PC-3 (cell line): Measurements from ENCODE around the gene DNAJB2. TPM values are rescaled to one million over a fixed set of nuclear protein-coding genes. Genes with fewer than 3 reads are reported as not detected.

Source experiments
- ATAC-seq: fragments of 200-7000 bp; cut with Tn5 transposase; 2 replicates; pipeline ENCODE4 v1.9.1; 2020; ENCODE audit warnings: mild to moderate bottlenecking, moderate library complexity
- BruUV-seq: library from RNA; stranded (reverse); fragments of 400-500 nt; replicated peaks from 2 replicates; lab custom pipeline; 2021; lab: Mats Ljungman, UMichigan
- CTCF ChIA-PET: fragments of 300-600 bp; sonication (Branson Sonifier 250); formaldehyde crosslinking; loops from one replicate; lab custom pipeline; 2022; ENCODE audit warnings: antibody characterized with exemption; lab: Charles Lee
- POLR2A ChIA-PET: fragments of 300-600 bp; sonication (Branson Sonifier 250); formaldehyde crosslinking; loops from one replicate; lab custom pipeline; 2022; ENCODE audit warnings: antibody characterized with exemption; ENCODE audit not compliant: unreplicated experiment; lab: Charles Lee
- DNase-seq: peaks from one replicate; pipeline ENCODE4 v3.0.0-alpha.2; 2015
- H2AFZ ChIP-seq: fragments of 300-600 bp; sonication (generic); 2 replicates; pipeline ENCODE4 v1.6.0; 2016; ENCODE audit warnings: antibody characterized with exemption, low read length
- H3F3A ChIP-seq: fragments of 300-600 bp; sonication (generic); one replicate; pipeline ENCODE4 v1.6.0; 2017; ENCODE audit warnings: antibody characterized with exemption, low read length, control low read depth, mild to moderate bottlenecking; ENCODE audit not compliant: unreplicated experiment
- H3K27ac ChIP-seq: fragments of 300-600 bp; sonication (generic); 2 replicates; pipeline ENCODE4 v1.5.1; 2016; ENCODE audit warnings: mild to moderate bottlenecking, low read length
- H3K27me3 ChIP-seq: fragments of 300-600 bp; sonication (generic); 2 replicates; pipeline ENCODE4 v1.6.1; 2016; ENCODE audit warnings: low read length, mixed read lengths
- H3K36me3 ChIP-seq: fragments of 300-600 bp; sonication (generic); 2 replicates; pipeline ENCODE4 v1.6.1; 2016; ENCODE audit warnings: low read depth, mixed run types, low read length, mixed read lengths
- H3K4me1 ChIP-seq: fragments of 300-600 bp; sonication (generic); 2 replicates; pipeline ENCODE4 v1.5.1; 2016; ENCODE audit warnings: low read length; ENCODE audit not compliant: insufficient read depth
- H3K4me2 ChIP-seq: fragments of 300-600 bp; sonication (generic); 2 replicates; pipeline ENCODE4 v1.6.0; 2016; ENCODE audit warnings: low read length
- H3K4me3 ChIP-seq: fragments of 300-600 bp; sonication (generic); 2 replicates; pipeline ENCODE4 v1.5.1; 2016; ENCODE audit warnings: mild to moderate bottlenecking, low read length, mixed read lengths
- H3K79me2 ChIP-seq: fragments of 300-600 bp; sonication (generic); 2 replicates; pipeline ENCODE4 v1.6.1; 2017; ENCODE audit warnings: low read length, mixed read lengths
- H3K9ac ChIP-seq: fragments of 300-600 bp; sonication (generic); 2 replicates; pipeline ENCODE4 v1.6.0; 2016; ENCODE audit warnings: mild to moderate bottlenecking, low read length
- H3K9me2 ChIP-seq: fragments of 300-600 bp; sonication (generic); replicated peaks from 2 replicates; pipeline ENCODE4 v1.6.1; 2016; ENCODE audit warnings: mixed run types, low read length, mixed read lengths
- H3K9me3 ChIP-seq: fragments of 300-600 bp; sonication (generic); 2 replicates; pipeline ENCODE4 v1.6.1; 2016; ENCODE audit warnings: low read length, mixed read lengths
- H4K20me1 ChIP-seq: fragments of 300-600 bp; sonication (generic); 2 replicates; pipeline ENCODE4 v1.6.1; 2016; ENCODE audit warnings: low read length, mixed read lengths
- CTCF ChIP-seq: fragments of 300-600 bp; sonication (generic); conservative IDR thresholded peaks from 2 replicates; pipeline ENCODE4 v1.5.1; 2017; ENCODE audit warnings: antibody characterized with exemption, low read depth, mild to moderate bottlenecking, low read length
- EZH2 ChIP-seq: fragments of 300-600 bp; sonication (generic); IDR thresholded peaks from one replicate; pipeline ENCODE4 v1.6.1; 2017; ENCODE audit warnings: antibody characterized with exemption, mild to moderate bottlenecking, low read length; ENCODE audit not compliant: unreplicated experiment
- EZH2phosphoT487 ChIP-seq: fragments of 300-600 bp; sonication (generic); IDR thresholded peaks from 2 replicates; pipeline ENCODE4 v1.6.1; 2018; ENCODE audit warnings: mild to moderate bottlenecking, antibody characterized with exemption, low read length, borderline replicate concordance
- intact Hi-C: fragments of 100-400 bp; cut with micrococcal nuclease; formaldehyde crosslinking; loops from 2 replicates; pipeline ENCODE4 v1.9.0; 2023
- total RNA-seq: library from RNA; depleted of rRNA; stranded (reverse); fragments of >200 nt; gene quantifications from 2 replicates; pipeline ENCODE4 v1.2.3, GENCODE V29; 2014

Gene DNAJB2
- total RNA-seq, 1 experiment from 2014 or later, result 62.3 TPM

GRCh38 chr2:219282375-219282774 lies 3.2 kb downstream of the DNAJB2 start:
- TF ChIP-seq EZH2phosphoT487 (no peak), EZH2 (no peak), CTCF (no peak)
- H3K9ac ChIP-seq, result no peak overlapping the region
- ChIA-PET POLR2A (no interaction called here), CTCF (no interaction called here)
- peaks cover 11% of the 10 kb centered on the region for H3K79me2 ChIP-seq
- H3K9me2 ChIP-seq, result no peaks in the 10 kb centered on the region
- H3K9me3 ChIP-seq, result no peaks in the 10 kb centered on the region
- intact Hi-C loops, result no loop called here
- H3K36me3 ChIP-seq, result peaks cover 3% of the 10 kb centered on the region; the same call in 1 of the 2 replicates
- BruUV-seq, result no TSS peak
- H3K27ac ChIP-seq, result no peak overlapping the region
- H3K4me3 ChIP-seq, result no peak overlapping the region
- H3K4me1 ChIP-seq, result peaks cover 23% of the 10 kb centered on the region
- H3F3A ChIP-seq, result no peaks in the 10 kb centered on the region
- no peak for ATAC-seq
- no peaks in the 10 kb centered on the region for H3K27me3 ChIP-seq
- no peak overlapping the region for H2AFZ ChIP-seq
- H4K20me1 ChIP-seq, result no peaks in the 10 kb centered on the region
- DNase-seq, result no peak
- no peak overlapping the region for H3K4me2 ChIP-seq

- H3K4me3 ChIP-seq, result no peak overlapping the region
- DNase-seq (no peak), ATAC-seq (no peak)
- H3F3A ChIP-seq, result no peaks in the 10 kb centered on the region
- H4K20me1 ChIP-seq, result no peaks in the 10 kb centered on the region
- peaks cover 3% of the 10 kb centered on the region; the same call in 1 of the 2 replicates for H3K36me3 ChIP-seq
- H3K27ac ChIP-seq, result no peak overlapping the region
- POLR2A ChIA-PET, result no interaction called here
- intact Hi-C loops, result no loop called here
- H3K27me3 ChIP-seq, result no peaks in the 10 kb centered on the region
- no peak for TF ChIP-seq EZH2phosphoT487
- no peak for TF ChIP-seq CTCF
- no peak for TF ChIP-seq EZH2
- no peak overlapping the region for H2AFZ ChIP-seq
- H3K79me2 ChIP-seq, result peaks cover 11% of the 10 kb centered on the region
- BruUV-seq, result no TSS peak
- no peak overlapping the region for H3K4me2 ChIP-seq
- no peak overlapping the region for H3K9ac ChIP-seq
- H3K9me2 ChIP-seq, result no peaks in the 10 kb centered on the region
- H3K4me1 ChIP-seq, result peaks cover 17% of the 10 kb centered on the region
- H3K9me3 ChIP-seq, result no peaks in the 10 kb centered on the region
- CTCF ChIA-PET, result no interaction called here
Observed at GRCh38 chr2:219282943-219283581, 3.9 kb downstream of the DNAJB2 start.
